ENCODE measurements around the gene BRCC3. TPM values are rescaled to one million over a fixed set of nuclear protein-coding genes. Genes with fewer than 3 reads are reported as not detected.

BRCC3 gene
- polyA plus RNA-seq, 1 of the 3 experiments (the other 2 are of a cell fraction) = 11.2 TPM

GRCh38 chrX:155055494-155055893 is 15.8 kb upstream of the BRCC3 start:
- DNase-seq = no peak
- no peak for TF ChIP-seq TAF1 (IDR thresholded peaks at IDR 0.05; ENCODE audit: borderline replicate concordance, low read depth, low read length)
- no peak for TF ChIP-seq RFX5 (IDR thresholded peaks at IDR 0.05; ENCODE audit: low read length)
- Histone ChIP-seq H3K4me2 (no peak overlapping the region), H3K9me3 (no peaks in the 10 kb centered on the region), H3F3A (replicated peaks; ENCODE audit: insufficient read depth) (no peaks in the 10 kb centered on the region), H4K20me1 (ENCODE audit: insufficient read depth) (no peaks in the 10 kb centered on the region), H3K9ac (no peak overlapping the region), H3K79me2 (ENCODE audit: insufficient read depth) (no peaks in the 10 kb centered on the region), H3K9me2 (no peaks in the 10 kb centered on the region), H3K27ac (ENCODE audit: low read depth in 2 of 2, low read length in 1 of 2) (no peak overlapping the region), H3K4me3 (ENCODE audit: low read depth in 2 of 2, low read length in 1 of 2) (no peak overlapping the region), H2AFZ (ENCODE audit: low read depth) (no peak overlapping the region), H3K36me3 (replicated peaks in 1 of 2; ENCODE audit: control insufficient read depth in 1 of 2, insufficient read depth in 2 of 2, low read length in 1 of 2) (peaks cover 2 to 7% of the 10 kb centered on the region in 2 experiments), H3K4me1 (ENCODE audit: control insufficient read depth in 1 of 2, insufficient read depth in 2 of 2, low read depth in 1 of 2, low read length in 1 of 2) (peaks cover 0 to 7% of the 10 kb centered on the region in 2 experiments; a peak in 1 of 4 replicates), H3K27me3 (ENCODE audit: insufficient read depth) (no peaks in the 10 kb centered on the region)
- CTCF ChIA-PET = interaction anchor here (0.9 to 5.0 kb wide), 5 partner anchors 8 to 137 kb away, joined by 3 to 35 read pairs (median 3); partner anchors contain the start of genes CMC4 and MTCP1
- WGBS (ENCODE audit: low lambda C conversion rate) = 36% methylated on average over 3 of the region's 3 CpGs
- POLR2A ChIA-PET = no interaction called here

GRCh38 chrX:155056471-155056870 is 14.8 kb upstream of the BRCC3 start:
- TF ChIP-seq, protein P1, sequence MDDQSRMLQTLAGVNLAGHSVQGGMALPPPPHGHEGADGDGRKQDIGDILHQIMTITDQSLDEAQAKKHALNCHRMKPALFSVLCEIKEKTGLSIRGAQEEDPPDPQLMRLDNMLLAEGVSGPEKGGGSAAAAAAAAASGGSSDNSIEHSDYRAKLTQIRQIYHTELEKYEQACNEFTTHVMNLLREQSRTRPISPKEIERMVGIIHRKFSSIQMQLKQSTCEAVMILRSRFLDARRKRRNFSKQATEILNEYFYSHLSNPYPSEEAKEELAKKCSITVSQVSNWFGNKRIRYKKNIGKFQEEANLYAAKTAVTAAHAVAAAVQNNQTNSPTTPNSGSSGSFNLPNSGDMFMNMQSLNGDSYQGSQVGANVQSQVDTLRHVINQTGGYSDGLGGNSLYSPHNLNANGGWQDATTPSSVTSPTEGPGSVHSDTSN (IDR thresholded peaks at IDR 0.05) = no peak
- TF ChIP-seq YY1 (IDR thresholded peaks at IDR 0.05; ENCODE audit: low read depth) = no peak
- TF ChIP-seq, protein P2, sequence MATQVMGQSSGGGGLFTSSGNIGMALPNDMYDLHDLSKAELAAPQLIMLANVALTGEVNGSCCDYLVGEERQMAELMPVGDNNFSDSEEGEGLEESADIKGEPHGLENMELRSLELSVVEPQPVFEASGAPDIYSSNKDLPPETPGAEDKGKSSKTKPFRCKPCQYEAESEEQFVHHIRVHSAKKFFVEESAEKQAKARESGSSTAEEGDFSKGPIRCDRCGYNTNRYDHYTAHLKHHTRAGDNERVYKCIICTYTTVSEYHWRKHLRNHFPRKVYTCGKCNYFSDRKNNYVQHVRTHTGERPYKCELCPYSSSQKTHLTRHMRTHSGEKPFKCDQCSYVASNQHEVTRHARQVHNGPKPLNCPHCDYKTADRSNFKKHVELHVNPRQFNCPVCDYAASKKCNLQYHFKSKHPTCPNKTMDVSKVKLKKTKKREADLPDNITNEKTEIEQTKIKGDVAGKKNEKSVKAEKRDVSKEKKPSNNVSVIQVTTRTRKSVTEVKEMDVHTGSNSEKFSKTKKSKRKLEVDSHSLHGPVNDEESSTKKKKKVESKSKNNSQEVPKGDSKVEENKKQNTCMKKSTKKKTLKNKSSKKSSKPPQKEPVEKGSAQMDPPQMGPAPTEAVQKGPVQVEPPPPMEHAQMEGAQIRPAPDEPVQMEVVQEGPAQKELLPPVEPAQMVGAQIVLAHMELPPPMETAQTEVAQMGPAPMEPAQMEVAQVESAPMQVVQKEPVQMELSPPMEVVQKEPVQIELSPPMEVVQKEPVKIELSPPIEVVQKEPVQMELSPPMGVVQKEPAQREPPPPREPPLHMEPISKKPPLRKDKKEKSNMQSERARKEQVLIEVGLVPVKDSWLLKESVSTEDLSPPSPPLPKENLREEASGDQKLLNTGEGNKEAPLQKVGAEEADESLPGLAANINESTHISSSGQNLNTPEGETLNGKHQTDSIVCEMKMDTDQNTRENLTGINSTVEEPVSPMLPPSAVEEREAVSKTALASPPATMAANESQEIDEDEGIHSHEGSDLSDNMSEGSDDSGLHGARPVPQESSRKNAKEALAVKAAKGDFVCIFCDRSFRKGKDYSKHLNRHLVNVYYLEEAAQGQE (IDR thresholded peaks at IDR 0.05; ENCODE audit: low read depth, low read length) = no peak
- no peak for TF ChIP-seq NFIC (IDR thresholded peaks at IDR 0.05; ENCODE audit: borderline replicate concordance)
- TF ChIP-seq, protein P3, sequence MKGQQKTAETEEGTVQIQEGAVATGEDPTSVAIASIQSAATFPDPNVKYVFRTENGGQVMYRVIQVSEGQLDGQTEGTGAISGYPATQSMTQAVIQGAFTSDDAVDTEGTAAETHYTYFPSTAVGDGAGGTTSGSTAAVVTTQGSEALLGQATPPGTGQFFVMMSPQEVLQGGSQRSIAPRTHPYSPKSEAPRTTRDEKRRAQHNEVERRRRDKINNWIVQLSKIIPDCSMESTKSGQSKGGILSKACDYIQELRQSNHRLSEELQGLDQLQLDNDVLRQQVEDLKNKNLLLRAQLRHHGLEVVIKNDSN (IDR thresholded peaks at IDR 0.05; ENCODE audit: borderline replicate concordance, low read depth) = no peak
- TF ChIP-seq TCF12 (IDR thresholded peaks at IDR 0.05) = no peak
- TF ChIP-seq, protein P4, sequence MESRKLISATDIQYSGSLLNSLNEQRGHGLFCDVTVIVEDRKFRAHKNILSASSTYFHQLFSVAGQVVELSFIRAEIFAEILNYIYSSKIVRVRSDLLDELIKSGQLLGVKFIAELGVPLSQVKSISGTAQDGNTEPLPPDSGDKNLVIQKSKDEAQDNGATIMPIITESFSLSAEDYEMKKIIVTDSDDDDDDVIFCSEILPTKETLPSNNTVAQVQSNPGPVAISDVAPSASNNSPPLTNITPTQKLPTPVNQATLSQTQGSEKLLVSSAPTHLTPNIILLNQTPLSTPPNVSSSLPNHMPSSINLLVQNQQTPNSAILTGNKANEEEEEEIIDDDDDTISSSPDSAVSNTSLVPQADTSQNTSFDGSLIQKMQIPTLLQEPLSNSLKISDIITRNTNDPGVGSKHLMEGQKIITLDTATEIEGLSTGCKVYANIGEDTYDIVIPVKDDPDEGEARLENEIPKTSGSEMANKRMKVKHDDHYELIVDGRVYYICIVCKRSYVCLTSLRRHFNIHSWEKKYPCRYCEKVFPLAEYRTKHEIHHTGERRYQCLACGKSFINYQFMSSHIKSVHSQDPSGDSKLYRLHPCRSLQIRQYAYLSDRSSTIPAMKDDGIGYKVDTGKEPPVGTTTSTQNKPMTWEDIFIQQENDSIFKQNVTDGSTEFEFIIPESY (IDR thresholded peaks at IDR 0.05; ENCODE audit: borderline replicate concordance, low read depth) = no peak
- Histone ChIP-seq H4K20me1 (ENCODE audit: insufficient read depth) (no peaks in the 10 kb centered on the region), H3K9me2 (no peaks in the 10 kb centered on the region), H3K4me2 (no peak overlapping the region), H3K27ac (ENCODE audit: low read depth in 2 of 2, low read length in 1 of 2) (no peak overlapping the region), H3K9ac (no peak overlapping the region), H3F3A (replicated peaks; ENCODE audit: insufficient read depth) (no peaks in the 10 kb centered on the region), H3K4me3 (ENCODE audit: low read depth in 2 of 2, low read length in 1 of 2) (no peak overlapping the region), H3K27me3 (ENCODE audit: insufficient read depth) (no peaks in the 10 kb centered on the region), H3K79me2 (ENCODE audit: insufficient read depth) (no peaks in the 10 kb centered on the region), H3K9me3 (no peaks in the 10 kb centered on the region), H2AFZ (ENCODE audit: low read depth) (no peak overlapping the region), H3K36me3 (replicated peaks in 1 of 2; ENCODE audit: control insufficient read depth in 1 of 2, insufficient read depth in 2 of 2, low read length in 1 of 2) (peaks cover 2 to 7% of the 10 kb centered on the region in 2 experiments), H3K4me1 (ENCODE audit: control insufficient read depth in 1 of 2, insufficient read depth in 2 of 2, low read depth in 1 of 2, low read length in 1 of 2) (peaks cover 0 to 7% of the 10 kb centered on the region in 2 experiments; a peak in 1 of 4 replicates)
- POLR2A ChIA-PET = interaction anchor here (1.3 kb wide), 1 partner anchor 29 kb away, joined by 4 read pairs; the partner anchor contains the start of gene FUNDC2
- no peak for DNase-seq
- CTCF ChIA-PET = interaction anchor here (0.6 to 5.0 kb wide), 18 partner anchors 7 to 139 kb away, joined by 3 to 35 read pairs (median 5); partner anchors contain the start of genes CMC4 and MTCP1
- 51% methylated on average over 1 of the region's 1 CpG for WGBS (ENCODE audit: low lambda C conversion rate)
